Lower lobe of right lung (tissue), 2 donors: ENCODE measurements around the gene LPP. TPM values are rescaled to one million over a fixed set of nuclear protein-coding genes. Genes with fewer than 3 reads are reported as not detected.

ENCODE experiments used
- ATAC-seq, 2 donors: fragments of 200-7000 bp; cut with Tn5 transposase; one replicate each; pipeline ENCODE4 v1.9.1; 2020 to 2022; ENCODE audit warnings: mild to moderate bottlenecking in 2 of 2, moderate library complexity in 2 of 2
- DNase-seq: peaks from one replicate; pipeline ENCODE4 v3.0.0-alpha.2; 2020
- H3K27ac ChIP-seq: fragments of 200-600 bp; one replicate; pipeline ENCODE4 v1.8.0; 2022
- H3K27me3 ChIP-seq: fragments of 200-600 bp; one replicate; pipeline ENCODE4 v1.8.0; 2022; ENCODE audit warnings: low read depth
- H3K36me3 ChIP-seq: fragments of 200-600 bp; one replicate; pipeline ENCODE4 v1.8.0; 2022; ENCODE audit warnings: mild to moderate bottlenecking
- H3K4me1 ChIP-seq: fragments of 200-600 bp; one replicate; pipeline ENCODE4 v1.8.0; 2022
- H3K4me3 ChIP-seq: fragments of 200-600 bp; one replicate; pipeline ENCODE4 v1.8.0; 2022; ENCODE audit warnings: mild to moderate bottlenecking
- H3K9me3 ChIP-seq: fragments of 200-600 bp; one replicate; pipeline ENCODE4 v1.8.0; 2022
- intact Hi-C: fragments of 100-400 bp; cut with DNase I; formaldehyde crosslinking; loops from one replicate; pipeline ENCODE4 v1.11.0; 2022
- total RNA-seq: library from RNA; stranded (reverse); fragmentation: NEBNext Ultra II Directional; extraction: Animal tissue kit (Norgen Biotek cat#: 25700); gene quantifications from one replicate; pipeline ENCODE4 v1.2.1, GENCODE V29; 2021
- TF ChIP-seq, protein P1 (sequence below): fragments of 200-600 bp; IDR thresholded peaks from one replicate; pipeline ENCODE4 v1.8.0; 2022; ENCODE audit warnings: antibody characterized with exemption, mild to moderate bottlenecking
- donor health status: DM: no; HTN: yes; CAD: no; lungs with severe emphysema.

LPP gene
- total RNA-seq, 1 donor from 2014 or later: 180 TPM

DNA sequence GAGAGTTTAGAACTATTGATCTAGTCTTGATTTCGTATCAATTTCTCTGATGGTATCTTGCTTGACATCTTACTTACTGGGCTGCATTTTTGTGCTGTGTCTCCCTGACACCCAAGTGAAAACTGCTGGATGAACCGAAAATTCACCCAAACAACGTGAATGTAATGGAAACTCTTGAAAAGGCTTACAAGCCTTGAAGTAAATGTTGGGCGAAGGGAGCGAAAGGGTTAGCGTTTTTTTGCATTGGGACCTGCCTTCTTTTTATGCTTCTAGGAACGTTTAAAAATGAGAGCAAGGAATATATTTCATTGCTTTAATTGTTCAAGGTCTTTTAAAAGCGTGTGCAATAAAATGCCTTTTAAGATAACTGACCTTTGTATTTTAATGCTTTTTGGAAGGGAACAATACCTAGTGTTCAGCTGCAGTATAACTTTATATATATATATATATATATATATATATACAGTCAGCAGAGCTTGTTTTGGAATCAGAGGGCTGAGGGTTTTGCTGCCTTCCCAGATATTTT is 94.1 kb downstream of the LPP start:
- no peaks in the 10 kb centered on the region for H3K27me3 ChIP-seq
- no peak for DNase-seq
- TF ChIP-seq, protein P1, sequence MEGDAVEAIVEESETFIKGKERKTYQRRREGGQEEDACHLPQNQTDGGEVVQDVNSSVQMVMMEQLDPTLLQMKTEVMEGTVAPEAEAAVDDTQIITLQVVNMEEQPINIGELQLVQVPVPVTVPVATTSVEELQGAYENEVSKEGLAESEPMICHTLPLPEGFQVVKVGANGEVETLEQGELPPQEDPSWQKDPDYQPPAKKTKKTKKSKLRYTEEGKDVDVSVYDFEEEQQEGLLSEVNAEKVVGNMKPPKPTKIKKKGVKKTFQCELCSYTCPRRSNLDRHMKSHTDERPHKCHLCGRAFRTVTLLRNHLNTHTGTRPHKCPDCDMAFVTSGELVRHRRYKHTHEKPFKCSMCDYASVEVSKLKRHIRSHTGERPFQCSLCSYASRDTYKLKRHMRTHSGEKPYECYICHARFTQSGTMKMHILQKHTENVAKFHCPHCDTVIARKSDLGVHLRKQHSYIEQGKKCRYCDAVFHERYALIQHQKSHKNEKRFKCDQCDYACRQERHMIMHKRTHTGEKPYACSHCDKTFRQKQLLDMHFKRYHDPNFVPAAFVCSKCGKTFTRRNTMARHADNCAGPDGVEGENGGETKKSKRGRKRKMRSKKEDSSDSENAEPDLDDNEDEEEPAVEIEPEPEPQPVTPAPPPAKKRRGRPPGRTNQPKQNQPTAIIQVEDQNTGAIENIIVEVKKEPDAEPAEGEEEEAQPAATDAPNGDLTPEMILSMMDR: no peak
- H3K9me3 ChIP-seq: no peaks in the 10 kb centered on the region
- H3K4me1 ChIP-seq: no peaks in the 10 kb centered on the region
- ATAC-seq: no peak
- intact Hi-C loops: no loop called here
- H3K36me3 ChIP-seq: no peaks in the 10 kb centered on the region
- no peak overlapping the region for H3K4me3 ChIP-seq
- H3K27ac ChIP-seq: no peak overlapping the region

- TF ChIP-seq, protein P1: no peak
- ATAC-seq (no peak), DNase-seq (no peak)
- intact Hi-C loops: no loop called here
- no peak overlapping the region for H3K27ac ChIP-seq
- no peaks in the 10 kb centered on the region for H3K9me3 ChIP-seq
- H3K4me1 ChIP-seq: peaks cover 16% of the 10 kb centered on the region
- H3K27me3 ChIP-seq: no peaks in the 10 kb centered on the region
- H3K4me3 ChIP-seq: no peak overlapping the region
- no peaks in the 10 kb centered on the region for H3K36me3 ChIP-seq
These were observed 99.3 kb downstream of the LPP start for GRCh38 chr3:188253123-188253793.

DNA sequence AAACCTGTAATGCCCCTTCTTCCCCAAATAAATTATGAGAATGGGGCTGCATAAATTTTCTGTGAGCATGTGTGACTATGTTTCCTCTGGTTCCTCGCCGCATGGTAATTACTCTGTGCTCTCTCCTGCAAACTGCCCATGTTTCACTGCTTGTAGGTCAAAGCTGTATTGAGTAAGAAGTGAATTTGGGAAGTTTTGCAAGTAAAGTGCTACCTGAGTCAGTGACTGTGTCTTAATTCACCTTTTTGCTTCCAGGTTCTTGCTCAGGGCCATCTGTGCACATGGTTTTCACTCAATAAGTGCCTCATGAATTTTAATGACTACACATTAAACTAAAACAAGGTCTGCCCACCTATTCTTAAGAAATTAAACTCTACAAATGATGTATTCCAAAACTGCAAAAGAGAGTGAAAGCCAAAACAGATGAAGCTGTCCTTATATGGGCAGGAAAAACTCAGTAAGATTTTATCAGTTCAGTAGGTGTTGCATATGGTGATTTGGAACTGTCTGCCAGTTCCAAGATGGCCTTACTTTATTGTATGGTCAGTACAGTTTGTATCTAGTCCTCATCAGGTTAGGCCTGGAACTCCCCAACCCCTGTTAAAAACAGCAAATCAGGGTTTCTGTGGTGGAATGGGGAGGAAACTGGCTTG is 100.0 kb downstream of the LPP start:
- ATAC-seq (no peak), DNase-seq (no peak)
- no peaks in the 10 kb centered on the region for H3K9me3 ChIP-seq
- intact Hi-C loops: no loop called here
- H3K27me3 ChIP-seq: no peaks in the 10 kb centered on the region
- no peaks in the 10 kb centered on the region for H3K36me3 ChIP-seq
- peaks cover 17% of the 10 kb centered on the region for H3K4me1 ChIP-seq
- TF ChIP-seq, protein P1: no peak
- no peak overlapping the region for H3K27ac ChIP-seq
- no peak overlapping the region for H3K4me3 ChIP-seq

GRCh38 chr3:188254520-188255070 is 100.6 kb downstream of the LPP start:
- Histone ChIP-seq H3K4me1 (peaks cover 17% of the 10 kb centered on the region), H3K27me3 (no peaks in the 10 kb centered on the region), H3K4me3 (no peak overlapping the region), H3K9me3 (no peaks in the 10 kb centered on the region), H3K36me3 (no peaks in the 10 kb centered on the region), H3K27ac (no peak overlapping the region)
- TF ChIP-seq, protein P1: no peak
- intact Hi-C loops: no loop called here
- DNase-seq (no peak), ATAC-seq (no peak)

DNA sequence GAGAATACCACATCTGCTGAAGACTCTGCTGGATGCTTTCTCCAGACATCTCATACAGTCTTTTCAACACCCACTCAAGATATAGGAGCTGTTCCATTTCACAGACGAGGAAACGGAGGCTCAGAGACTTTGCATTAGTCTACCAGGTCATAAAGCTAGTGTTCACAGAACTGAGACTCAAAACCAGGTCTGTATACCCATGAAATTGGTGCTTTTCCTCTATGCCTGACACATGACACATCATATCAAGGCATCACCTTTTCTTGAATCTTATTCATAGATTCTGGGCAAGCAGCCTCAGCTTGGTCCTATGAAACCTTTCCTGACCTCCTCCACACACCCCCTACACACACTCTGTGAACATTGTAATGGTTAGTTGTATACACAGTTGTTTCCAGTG is 101.2 kb downstream of the LPP start:
- H3K4me1 ChIP-seq: peaks cover 17% of the 10 kb centered on the region
- intact Hi-C loops: no loop called here
- DNase-seq: no peak
- no peak overlapping the region for H3K4me3 ChIP-seq
- H3K9me3 ChIP-seq: no peaks in the 10 kb centered on the region
- no peaks in the 10 kb centered on the region for H3K27me3 ChIP-seq
- H3K36me3 ChIP-seq: no peaks in the 10 kb centered on the region
- TF ChIP-seq, protein P1: no peak
- no peak overlapping the region for H3K27ac ChIP-seq
- no peak for ATAC-seq
